HG02943 (cell line): ENCODE measurements around the gene RASA2.
A peak's percentile ranks its signal among the peaks of the same experiment; 100 is the strongest.
"Not testable (repeated sequence)": the region's sequence is repeated elsewhere in the genome, so short reads cannot be mapped to it uniquely, and the experiment has no call there.

Experiments
- ATAC-seq: cut with Tn5 transposase; IDR thresholded peaks from one replicate; pipeline ENCODE4 v1.9.1; 2021; ENCODE audit warnings: mild to moderate bottlenecking, low read depth, moderate library complexity; ENCODE audit not compliant: unreplicated experiment

Gene RASA2

DNA sequence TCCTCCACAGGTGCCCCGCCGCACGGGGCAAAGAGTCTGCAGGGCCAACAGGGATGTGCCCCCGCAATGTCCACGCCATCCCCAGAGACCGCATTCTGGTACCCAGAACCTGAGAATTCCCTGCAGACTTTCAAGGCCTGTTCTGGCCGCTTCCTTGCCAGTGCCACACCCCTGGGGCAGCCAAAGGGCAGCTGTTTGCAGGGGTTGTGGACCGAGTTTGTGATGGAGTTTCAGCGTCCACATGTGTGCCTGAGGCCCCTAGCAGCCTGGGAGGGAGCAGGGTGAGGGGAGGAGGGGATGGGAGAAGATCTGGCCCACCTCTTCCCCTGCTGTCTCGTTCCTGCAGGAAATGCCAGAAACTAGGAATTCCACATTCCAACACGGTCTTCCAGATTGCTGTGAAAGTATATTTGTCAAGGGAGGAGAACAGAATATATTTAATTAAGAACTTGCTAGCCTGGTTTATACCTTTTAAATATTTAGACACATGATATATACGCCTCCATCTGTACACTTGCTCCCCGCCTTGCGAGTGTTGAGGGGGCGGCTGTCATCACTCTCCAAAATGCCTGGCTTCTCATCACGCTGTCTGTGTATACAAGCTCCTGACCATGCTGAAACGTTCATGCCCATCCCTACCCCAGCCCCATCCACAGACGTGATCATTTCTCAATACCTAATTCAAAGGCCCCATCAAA lies 31.1 kb upstream of the RASA2 start:
- ATAC-seq = no peak

- ATAC-seq = no peak
Observed at GRCh38 chr3:141456301-141456625, 30.6 kb upstream of the RASA2 start.

DNA sequence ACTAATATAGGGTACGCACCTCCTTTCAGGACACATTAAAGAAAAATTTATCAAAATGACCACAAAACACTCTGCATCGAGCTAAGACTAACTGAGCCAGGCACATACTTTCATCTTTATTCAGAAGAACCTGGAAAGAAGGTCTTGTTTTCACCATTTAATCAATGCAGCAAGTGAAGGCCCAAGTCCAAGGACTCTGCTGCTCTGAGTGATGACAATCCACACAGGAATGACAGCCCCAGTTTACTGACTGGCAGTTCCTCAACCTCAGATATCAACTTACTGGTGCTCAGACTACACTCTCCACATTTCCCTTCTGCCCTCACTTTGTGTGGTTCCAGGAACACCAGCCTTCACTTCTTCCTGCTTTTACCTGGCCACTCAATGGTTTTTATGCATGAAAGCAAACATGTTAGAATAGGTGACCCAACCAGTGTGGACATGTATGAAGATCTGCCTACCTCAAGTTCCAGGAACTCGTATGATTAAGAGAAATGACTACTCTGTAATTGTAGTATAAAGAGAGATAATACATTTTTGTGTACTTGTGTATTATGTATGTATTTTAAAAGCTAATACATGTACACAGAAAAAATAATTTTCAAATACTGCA lies 29.1 kb upstream of the RASA2 start:
- no peak for ATAC-seq

DNA sequence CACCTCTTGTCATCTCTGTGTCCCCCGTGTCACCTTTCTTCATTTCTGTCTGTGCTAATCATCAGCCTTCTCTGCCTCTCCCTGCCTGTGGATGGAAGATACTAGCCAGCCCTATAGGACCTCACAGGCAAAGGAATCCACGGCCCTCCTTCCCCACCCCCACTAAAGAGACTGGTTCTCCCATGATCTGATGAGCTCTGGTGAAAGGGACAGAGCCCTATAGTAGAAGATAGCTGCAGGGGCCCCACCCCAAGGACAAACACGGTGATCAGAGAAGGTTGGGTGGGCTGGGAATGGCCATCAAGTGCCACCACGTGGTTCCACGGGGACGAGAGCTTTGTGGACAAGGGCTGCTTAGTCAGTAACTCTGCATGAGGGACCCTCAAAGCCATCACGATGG lies 27.8 kb upstream of the RASA2 start:
- ATAC-seq = no peak

DNA sequence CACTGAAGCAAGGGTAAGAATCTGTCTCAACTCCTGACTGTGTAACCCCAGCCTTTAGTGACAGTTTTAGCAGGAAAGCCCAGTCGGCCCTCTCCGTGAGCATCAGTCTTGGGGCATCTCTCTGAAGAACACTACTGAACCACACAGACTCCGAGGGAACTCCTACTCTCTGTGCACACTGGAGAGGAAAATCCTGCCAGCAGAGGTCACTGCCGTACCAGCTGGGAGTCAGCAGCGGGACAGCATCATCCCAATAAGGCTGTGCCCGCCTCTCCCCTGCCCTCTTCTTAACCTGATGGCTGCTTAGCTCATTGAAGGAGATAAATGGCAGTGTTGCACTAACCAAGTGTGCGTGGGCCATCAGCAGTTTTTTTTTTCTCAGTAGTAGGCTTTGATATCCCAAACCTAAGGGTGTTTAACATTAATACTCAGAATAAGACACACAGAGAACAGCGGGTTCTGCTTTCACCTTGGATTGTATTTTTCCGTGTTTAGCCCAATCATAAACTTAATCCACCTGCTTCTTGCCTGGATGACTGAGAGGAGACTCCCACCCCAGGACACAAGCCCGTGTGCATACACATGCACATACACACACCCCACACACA lies 26.6 kb upstream of the RASA2 start:
- ATAC-seq = no peak

DNA sequence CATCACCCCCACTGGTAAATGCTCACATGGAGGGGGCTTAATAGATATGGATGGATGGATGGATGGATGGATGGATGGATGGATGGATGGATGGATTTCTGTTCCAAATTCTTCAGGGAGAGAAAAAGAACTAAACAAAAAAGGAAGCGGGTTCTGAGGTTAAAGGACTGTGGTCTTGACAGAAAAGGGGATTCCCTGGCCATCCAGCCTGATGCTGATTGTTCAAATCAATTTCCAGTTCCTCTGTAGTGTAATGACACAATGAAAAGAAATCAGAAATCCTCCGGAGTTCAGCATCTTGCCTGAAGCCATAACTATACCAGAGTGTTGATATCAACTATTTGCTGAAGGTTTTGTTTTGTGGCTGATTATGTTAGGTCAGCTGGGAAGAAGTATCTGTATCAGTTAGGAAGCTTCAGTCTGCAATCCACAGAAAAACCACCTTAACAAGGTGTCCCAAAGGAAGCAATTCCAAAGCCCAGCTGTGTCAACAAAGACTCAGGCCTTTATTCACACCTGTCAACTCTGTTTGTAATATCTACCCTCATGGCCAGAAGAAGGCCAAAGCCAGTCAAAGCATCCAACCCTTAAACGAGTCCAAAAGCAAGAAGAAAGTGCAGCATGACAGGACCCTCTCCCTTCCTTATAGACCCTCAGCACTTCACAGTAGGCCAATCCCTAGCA lies 24.5 kb upstream of the RASA2 start:
- no peak for ATAC-seq

DNA sequence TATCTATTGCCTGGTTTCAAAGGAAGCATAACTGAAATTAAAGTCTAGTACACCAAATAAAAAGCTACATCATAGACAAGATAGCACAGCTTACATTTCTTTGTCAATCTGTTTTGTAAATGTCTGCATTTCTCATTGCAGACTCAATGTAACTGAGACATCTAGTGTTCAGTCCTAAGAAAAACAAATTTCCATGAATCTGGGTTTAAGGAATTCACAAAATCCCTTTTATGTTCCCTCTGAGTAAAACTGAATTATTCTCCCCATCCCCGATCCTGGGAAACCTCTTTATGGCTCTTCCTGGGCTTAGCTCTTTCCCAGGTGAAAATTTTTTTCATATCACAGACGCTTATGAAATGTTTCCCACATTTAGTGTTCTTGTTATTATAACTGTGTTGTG lies 21.6 kb upstream of the RASA2 start:
- ATAC-seq = no peak

DNA sequence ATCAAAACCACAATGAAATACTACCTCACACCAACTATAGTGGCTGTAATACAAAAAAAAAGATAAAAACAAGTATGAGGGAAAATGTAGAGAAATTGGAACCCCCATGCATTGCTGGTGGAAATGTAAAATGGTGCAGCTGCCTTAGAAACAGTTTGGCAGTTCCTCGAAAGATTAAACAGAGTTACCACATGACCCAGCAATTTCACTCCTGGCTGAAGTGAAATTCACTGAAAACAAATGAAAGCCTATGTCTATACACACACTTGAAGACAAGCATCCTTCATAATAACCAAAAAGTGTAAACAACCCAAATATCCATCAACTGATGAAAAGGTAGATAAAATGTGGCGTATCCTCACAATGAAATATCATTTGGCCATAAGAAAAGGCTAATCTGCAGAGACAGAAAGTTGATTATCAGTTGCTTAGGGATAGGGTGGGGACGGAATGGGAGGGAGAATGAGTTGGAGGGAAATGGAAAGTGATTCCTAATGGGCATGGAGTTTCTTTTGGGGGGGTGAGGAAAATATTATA lies 20.1 kb upstream of the RASA2 start:
- ATAC-seq = no peak

- no peak for ATAC-seq
Observed at GRCh38 chr3:141469720-141470119, 17.1 kb upstream of the RASA2 start.

DNA sequence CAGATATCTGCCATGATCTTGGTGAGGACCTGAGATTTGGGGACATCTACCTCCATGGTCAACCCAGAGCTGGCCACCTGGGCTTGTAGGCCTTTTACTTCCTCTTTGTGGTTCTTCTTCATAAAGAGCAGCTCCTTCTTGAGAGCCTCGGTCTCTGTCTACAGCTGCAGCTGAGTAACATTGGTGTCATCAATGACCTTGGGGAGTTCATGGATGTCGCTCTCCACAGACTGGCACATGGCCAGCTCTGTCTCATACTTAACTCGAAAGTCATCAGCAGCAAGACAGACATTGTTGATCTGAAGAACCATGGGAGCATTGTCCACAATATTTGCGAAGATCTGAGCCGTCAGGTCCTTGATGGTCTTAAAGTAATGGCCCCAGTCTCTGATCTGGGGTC lies 15.7 kb upstream of the RASA2 start:
- no peak for ATAC-seq

- ATAC-seq = no peak
Observed at GRCh38 chr3:141476033-141476432, 10.8 kb upstream of the RASA2 start.

- no peak for ATAC-seq
Observed at GRCh38 chr3:141477224-141477623, 9.6 kb upstream of the RASA2 start.

DNA sequence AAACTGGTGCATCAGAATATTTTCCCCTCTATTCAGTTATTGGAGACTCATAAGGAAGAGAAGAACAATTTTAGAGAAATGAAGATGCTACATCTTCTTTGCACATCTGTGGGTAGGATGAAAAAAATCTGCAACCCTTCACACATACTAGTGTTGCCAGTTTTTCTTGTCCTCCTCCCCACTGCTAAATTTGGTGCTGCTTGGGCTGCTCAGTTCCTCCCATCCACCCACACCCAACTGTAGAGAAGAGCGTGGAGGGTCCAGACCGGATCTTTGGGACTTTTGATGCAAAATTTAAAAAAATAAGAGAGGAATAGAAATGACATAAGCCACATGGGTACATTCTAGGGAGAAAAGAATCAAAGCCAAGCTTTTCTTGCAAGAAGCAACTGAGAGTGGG lies 8.7 kb upstream of the RASA2 start:
- no peak for ATAC-seq

GRCh38 chr3:141478840-141479239 lies 8.0 kb upstream of the RASA2 start:
- ATAC-seq = not testable (repeated sequence)

- no peak for ATAC-seq
Observed at GRCh38 chr3:141482245-141482922, 4.4 kb upstream of the RASA2 start.

GRCh38 chr3:141484701-141485287 lies 2.0 kb upstream of the RASA2 start:
- ATAC-seq = no peak

DNA sequence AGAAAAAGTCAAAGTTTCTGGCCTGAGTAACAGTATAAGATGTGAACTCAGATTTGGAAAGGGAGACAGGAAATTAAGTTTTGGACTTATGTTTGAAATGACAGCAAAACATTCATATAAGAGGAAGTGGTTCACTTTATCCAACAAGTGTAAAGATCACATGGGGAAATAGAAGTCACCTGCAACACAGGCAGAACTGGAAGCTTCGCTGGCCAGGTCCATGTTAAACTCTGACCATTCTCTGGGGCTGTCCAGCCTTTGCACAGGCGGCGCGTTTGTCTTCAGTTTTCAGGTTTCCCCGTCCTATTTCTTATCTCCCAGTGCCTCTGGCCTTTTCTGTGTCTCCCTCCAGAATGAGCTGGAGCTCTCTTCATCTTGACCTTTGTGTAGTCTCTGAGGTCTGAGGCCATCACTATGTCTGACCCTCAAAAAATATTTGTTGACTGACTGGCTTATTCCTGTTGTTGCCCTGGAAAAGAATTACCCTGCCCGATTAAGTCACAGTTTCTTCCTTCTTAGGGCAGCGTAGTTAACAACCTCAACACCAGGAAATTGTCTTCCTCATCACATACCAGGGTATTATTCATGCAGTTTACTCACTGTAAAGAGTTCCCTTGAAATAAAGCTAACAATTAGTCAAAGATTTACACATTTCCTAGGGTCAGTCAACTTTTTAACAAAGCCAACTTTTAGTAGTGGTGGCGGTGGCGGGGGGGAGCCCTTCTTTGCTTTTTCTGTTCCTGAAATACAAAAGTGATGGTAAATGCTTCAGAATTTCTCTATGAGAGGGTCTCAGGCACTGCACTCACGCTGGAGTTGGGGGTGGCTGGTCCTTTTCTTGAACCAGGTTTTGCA lies 959 bp upstream of the RASA2 start:
- ATAC-seq = no peak

- ATAC-seq = no peak
Observed at GRCh38 chr3:141486496-141486745, 406 bp upstream of the RASA2 start.

DNA sequence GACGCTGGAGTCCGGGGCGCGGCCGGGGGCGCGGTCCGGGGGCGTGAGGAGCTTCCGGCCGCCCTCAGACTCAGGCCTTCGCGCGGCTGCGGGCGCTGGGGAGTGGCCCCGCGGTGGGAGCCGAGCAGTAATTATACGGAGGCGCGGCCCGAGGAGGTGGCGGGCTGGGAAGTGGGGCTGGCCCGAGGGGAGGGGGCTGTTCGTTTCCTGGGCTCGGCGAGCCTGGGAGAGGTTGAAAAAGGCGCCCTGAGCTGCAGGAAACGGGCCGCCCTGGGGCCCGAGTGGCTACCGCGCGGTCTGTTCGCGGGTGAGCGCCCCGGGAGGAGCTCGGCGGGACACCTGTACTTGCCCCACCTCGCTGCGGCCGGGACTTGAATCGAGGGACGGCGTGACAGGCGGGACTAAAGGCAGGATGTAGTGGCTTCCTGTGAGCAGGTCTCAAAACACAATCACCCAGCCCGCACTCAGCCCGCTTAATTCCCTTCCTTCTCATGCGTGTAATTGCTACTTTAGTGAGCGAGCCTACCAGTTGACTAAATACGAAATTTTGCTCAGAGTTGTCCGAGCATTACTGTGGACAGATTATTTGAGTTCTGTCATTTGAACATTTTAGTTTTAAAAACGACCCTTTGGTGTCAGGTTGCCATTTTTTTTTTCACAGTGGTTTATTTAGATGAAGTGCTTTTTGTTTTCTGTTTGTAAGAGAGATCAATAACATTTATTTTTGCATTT lies 860 bp downstream of the RASA2 start:
- ATAC-seq = peak; percentile 78
